IMR-90 (cell line): Measurements from ENCODE around the gene LRRC36. TPM values are rescaled to one million over a fixed set of nuclear protein-coding genes. Genes with fewer than 3 reads are reported as not detected.
A peak's percentile ranks its signal among the peaks of the same experiment; 100 is the strongest.

Source experiments
- ATAC-seq: fragments of 200-7000 bp; cut with Tn5 transposase; 2 replicates; pipeline ENCODE4 v1.9.1; 2020; ENCODE audit warnings: low read depth, mild to moderate bottlenecking, moderate library complexity
- BruUV-seq: library from RNA; stranded (reverse); fragments of 400-500 nt; replicated peaks from 2 replicates; lab custom pipeline; 2021; lab: Mats Ljungman, UMichigan
- CTCF ChIA-PET: fragments of 300-600 bp; formaldehyde crosslinking; extraction: SDS; loops from one replicate; lab custom pipeline; 2021; ENCODE audit warnings: antibody characterized with exemption; lab: Yijun Ruan, JAX
- POLR2A ChIA-PET: fragments of 300-600 bp; sonication (Branson Sonifier 250); formaldehyde crosslinking; loops from one replicate; lab custom pipeline; 2022; ENCODE audit warnings: antibody characterized with exemption; ENCODE audit not compliant: unreplicated experiment; lab: Charles Lee
- DNase-seq: peaks from one replicate; pipeline ENCODE4 v3.0.0; 2013
- H2AFZ ChIP-seq: replicated peaks from 2 replicates; pipeline ENCODE3; 2013; ENCODE audit warnings: low read length, mild to moderate bottlenecking; ENCODE audit not compliant: poor library complexity
- H2AK5ac ChIP-seq: 2 replicates; pipeline ENCODE4 v1.6.1; 2013; ENCODE audit warnings: low read depth, low read length, inconsistent platforms
- H2AK9ac ChIP-seq: replicated peaks from 2 replicates; pipeline ENCODE3; 2013; ENCODE audit warnings: mild to moderate bottlenecking, low read depth, low read length, moderate library complexity; ENCODE audit not compliant: poor library complexity
- H2BK120ac ChIP-seq: 2 replicates; pipeline ENCODE4 v1.6.1; 2013; ENCODE audit warnings: low read depth, low read length, inconsistent platforms
- H2BK15ac ChIP-seq: 3 replicates; pipeline ENCODE4 v1.6.1; 2013; ENCODE audit warnings: low read depth, low read length, inconsistent platforms
- H2BK20ac ChIP-seq: 2 replicates; pipeline ENCODE4 v1.6.1; 2013; ENCODE audit warnings: low read depth, mild to moderate bottlenecking, inconsistent platforms, low read length, moderate library complexity
- H2BK5ac ChIP-seq: 2 replicates; pipeline ENCODE4 v1.6.1; 2013; ENCODE audit warnings: mild to moderate bottlenecking, low read depth, low read length, inconsistent platforms; ENCODE audit not compliant: poor library complexity, severe bottlenecking
- H3K14ac ChIP-seq: replicated peaks from 2 replicates; pipeline ENCODE4 v1.6.1; 2013; ENCODE audit warnings: low read depth, low read length, inconsistent platforms
- H3K18ac ChIP-seq: 2 replicates; pipeline ENCODE4 v1.6.1; 2013; ENCODE audit warnings: low read depth, low read length, control low read depth
- H3K23ac ChIP-seq: 2 replicates; pipeline ENCODE4 v1.6.1; 2013; ENCODE audit warnings: low read depth, low read length, inconsistent platforms
- H3K27ac ChIP-seq: 2 replicates; pipeline ENCODE4 v1.5.1; 2013; ENCODE audit warnings: mild to moderate bottlenecking, control low read depth, low read length; ENCODE audit not compliant: insufficient read depth
- H3K27me3 ChIP-seq: 2 replicates; pipeline ENCODE4 v1.6.1; 2013; ENCODE audit warnings: low read length; ENCODE audit not compliant: control insufficient read depth, insufficient read depth
- H3K36me3 ChIP-seq: 2 replicates; pipeline ENCODE4 v1.6.1; 2013; ENCODE audit warnings: low read length, mixed read lengths; ENCODE audit not compliant: control insufficient read depth, insufficient read depth
- H3K4ac ChIP-seq: 2 replicates; pipeline ENCODE4 v1.6.1; 2013; ENCODE audit warnings: low read depth, low read length, inconsistent platforms
- H3K4me1 ChIP-seq: 2 replicates; pipeline ENCODE4 v1.6.1; 2013; ENCODE audit warnings: low read length, mixed read lengths; ENCODE audit not compliant: control insufficient read depth, insufficient read depth
- H3K4me2 ChIP-seq: 2 replicates; pipeline ENCODE4 v1.6.1; 2013; ENCODE audit warnings: low read depth, mild to moderate bottlenecking, control low read depth, low read length, moderate library complexity
- H3K4me3 ChIP-seq: 2 replicates; pipeline ENCODE4 v1.5.1; 2013; ENCODE audit warnings: low read depth, mild to moderate bottlenecking, control low read depth, low read length, moderate library complexity; ENCODE audit not compliant: insufficient read depth
- H3K56ac ChIP-seq: 2 replicates; pipeline ENCODE4 v1.6.1; 2013; ENCODE audit warnings: low read length, inconsistent platforms; ENCODE audit not compliant: insufficient read depth; ENCODE audit errors: extremely low read depth
- H3K79me1 ChIP-seq, 2 experiments: 2 replicates each; pipeline ENCODE4 v1.6.1; 2013; ENCODE audit warnings: low read length in 2 of 2, inconsistent platforms in 1 of 2, low read depth in 1 of 2
- H3K9ac ChIP-seq: 2 replicates; pipeline ENCODE4 v1.6.1; 2013; ENCODE audit warnings: low read depth, low read length, control low read depth
- H3K9me1 ChIP-seq: 2 replicates; pipeline ENCODE4 v1.6.1; 2013; ENCODE audit warnings: low read length, inconsistent platforms; ENCODE audit not compliant: insufficient read depth
- H3K9me3 ChIP-seq: 2 replicates; pipeline ENCODE4 v1.6.1; 2013; ENCODE audit warnings: low read length; ENCODE audit not compliant: control insufficient read depth, insufficient read depth
- H4K20me1 ChIP-seq: 2 replicates; pipeline ENCODE4 v1.6.1; 2013; ENCODE audit warnings: low read length, inconsistent platforms; ENCODE audit not compliant: insufficient read depth
- H4K5ac ChIP-seq: 2 replicates; pipeline ENCODE4 v1.6.1; 2013; ENCODE audit warnings: mild to moderate bottlenecking, low read depth, low read length, control low read depth
- H4K8ac ChIP-seq, 2 experiments: 2 replicates each; pipeline ENCODE4 v1.6.1; 2013; ENCODE audit warnings: low read depth in 2 of 2, low read length in 2 of 2, control low read depth in 1 of 2, inconsistent platforms in 1 of 2
- H4K91ac ChIP-seq: 2 replicates; pipeline ENCODE4 v1.6.1; 2013; ENCODE audit warnings: low read depth, low read length, inconsistent platforms; ENCODE audit not compliant: insufficient read depth
- CHD1 ChIP-seq: IDR thresholded peaks from 2 replicates; pipeline ENCODE4 v1.6.1; 2012; ENCODE audit warnings: low read depth, low read length, improper control_type of control experiment
- FOS ChIP-seq: fragments of 150-350 bp; IDR thresholded peaks from 2 replicates; pipeline ENCODE4 v1.6.1; 2016; ENCODE audit warnings: low read depth, low read length
- NFE2L2 ChIP-seq: fragments of 150-350 bp; IDR thresholded peaks from 2 replicates; pipeline ENCODE4 v1.6.1; 2016; ENCODE audit warnings: low read depth, mild to moderate bottlenecking, low read length
- RAD21 ChIP-seq: IDR thresholded peaks from 2 replicates; pipeline ENCODE4 v1.6.1; 2012; ENCODE audit warnings: low read length, improper control_type of control experiment
- RCOR1 ChIP-seq: IDR thresholded peaks from 2 replicates; pipeline ENCODE4 v1.6.1; 2012; ENCODE audit warnings: mild to moderate bottlenecking, low read length, improper control_type of control experiment; ENCODE audit not compliant: insufficient replicate concordance
- RFX5 ChIP-seq: IDR thresholded peaks from 2 replicates; pipeline ENCODE4 v1.8.0; 2012; ENCODE audit warnings: low read depth, mild to moderate bottlenecking, low read length, moderate library complexity
- SMC3 ChIP-seq: fragments of 150-350 bp; IDR thresholded peaks from 2 replicates; pipeline ENCODE4 v1.6.1; 2016; ENCODE audit warnings: low read depth, mild to moderate bottlenecking, antibody characterized with exemption, low read length, moderate library complexity
- WGBS, 2 experiments: methylation state at CpG; one replicate each; pipeline versions ENCODE4 v1.1.5 to v1.1.7; 2013; ENCODE audit warnings: missing lambda C conversion rate in 2 of 2; ENCODE audit not compliant: insufficient read length in 1 of 2; ENCODE audit errors: extremely low coverage in 2 of 2; 5-methylcytosine and 5-hydroxymethylcytosine counted together
- dilution Hi-C: fragments of 300-500 bp; cut with HindIII; formaldehyde crosslinking; loops from one replicate; pipeline ENCODE4 v1.14.3; 2018; ENCODE audit warnings: low sequenced_read_pairs; ENCODE audit not compliant: unreplicated experiment
- in situ Hi-C: fragments of 300-500 bp; cut with MboI; formaldehyde crosslinking; loops from 3 replicates; pipeline ENCODE4 v1.14.3; 2019; ENCODE audit warnings: low sequenced_read_pairs, inconsistent platforms, mixed read lengths
- intact Hi-C: fragments of 100-400 bp; cut with micrococcal nuclease; formaldehyde crosslinking; loops from 2 replicates; pipeline ENCODE4 v1.10.0; 2022
- polyA plus RNA-seq, 3 experiments: library from polyadenylated mRNA; depleted of rRNA; stranded (reverse); fragments of >200 nt; gene quantifications; 2 replicates each; pipeline ENCODE4 v1.2.3, GENCODE V29; 2012; ENCODE audit warnings: low replicate concordance in 1 of 3
- total RNA-seq: library from RNA; depleted of rRNA; stranded (reverse); fragments of >200 nt; gene quantifications from 2 replicates; pipeline ENCODE4 v1.2.3, GENCODE V29; 2012
- TF ChIP-seq, protein P1 (sequence below): fragments of 150-350 bp; IDR thresholded peaks from 2 replicates; pipeline ENCODE4 v1.6.1; 2017; ENCODE audit warnings: mild to moderate bottlenecking, antibody characterized with exemption, low read length, low read depth
- TF ChIP-seq, protein P2 (sequence below): fragments of 150-350 bp; IDR thresholded peaks from 2 replicates; pipeline ENCODE4 v1.6.1; 2016; ENCODE audit warnings: low read depth, mild to moderate bottlenecking, low read length, moderate library complexity, borderline replicate concordance
- TF ChIP-seq, protein P3 (sequence below): conservative IDR thresholded peaks from 2 replicates; pipeline ENCODE4 v1.5.1; 2012; ENCODE audit warnings: mild to moderate bottlenecking, low read depth, low read length, improper control_type of control experiment

The LRRC36 gene
- total and polyA plus RNA-seq, 2 of the 4 experiments (the other 2 are of a cell fraction): 0.18 to 0.29 TPM

DNA sequence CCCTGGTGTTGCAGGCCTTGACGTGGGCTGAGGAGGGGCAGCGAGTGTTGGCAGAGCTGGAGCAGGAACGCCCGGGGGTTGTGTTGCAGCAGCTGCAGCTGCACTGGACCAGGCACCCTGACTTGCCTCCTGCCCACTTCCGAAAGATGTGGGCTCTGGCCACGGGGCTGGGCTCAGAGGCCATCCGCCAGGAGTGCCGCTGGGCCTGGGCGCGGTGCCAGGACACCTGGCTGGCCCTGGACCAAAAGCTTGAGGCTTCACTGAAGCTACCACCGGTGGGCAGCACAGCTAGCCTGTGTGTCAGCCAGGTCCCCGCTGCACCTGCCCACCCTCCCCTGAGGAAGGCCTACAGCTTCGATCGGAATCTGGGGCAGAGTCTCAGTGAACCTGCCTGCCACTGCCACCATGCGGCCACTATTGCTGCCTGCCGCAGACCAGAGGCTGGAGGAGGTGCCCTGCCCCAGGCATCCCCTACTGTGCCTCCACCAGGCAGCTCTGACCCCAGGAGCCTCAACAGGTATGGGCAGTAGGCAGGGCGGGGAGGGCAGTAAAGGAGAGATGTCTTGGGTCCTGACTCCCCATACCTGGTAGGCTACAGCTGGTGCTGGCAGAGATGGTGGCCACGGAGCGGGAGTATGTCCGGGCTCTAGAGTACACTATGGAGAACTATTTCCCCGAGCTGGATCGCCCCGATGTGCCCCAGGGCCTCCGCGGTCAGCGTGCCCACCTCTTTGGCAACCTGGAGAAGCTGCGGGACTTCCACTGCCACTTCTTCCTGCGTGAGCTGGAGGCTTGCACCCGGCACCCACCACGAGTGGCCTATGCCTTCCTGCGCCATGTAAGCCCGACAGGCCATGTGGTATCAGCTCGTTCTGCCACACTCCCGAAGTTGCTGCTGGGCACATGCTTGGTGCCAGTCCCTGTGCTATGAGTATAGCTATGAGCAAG, 41.6 kb upstream of the LRRC36 start:
- 0 out of 2 replicates have a peak overlapping the region, but pooled peaks have one; percentile 44 for H2AK5ac ChIP-seq
- H3K36me3 ChIP-seq: no peaks in the 10 kb centered on the region
- H3K18ac ChIP-seq: no peak overlapping the region
- no peak overlapping the region for H3K27ac ChIP-seq
- dilution Hi-C loops: no loop called here
- no peak overlapping the region for H4K91ac ChIP-seq
- H3K56ac ChIP-seq: no peak overlapping the region
- no peak overlapping the region for H4K8ac ChIP-seq
- TF ChIP-seq NFE2L2 (no peak), CHD1 (no peak), SMC3 (peak; percentile 30), RFX5 (no peak), FOS (no peak), RCOR1 (no peak), RAD21 (peak; percentile 41; the same call in 1 of the 2 replicates)
- TF ChIP-seq, protein P1, sequence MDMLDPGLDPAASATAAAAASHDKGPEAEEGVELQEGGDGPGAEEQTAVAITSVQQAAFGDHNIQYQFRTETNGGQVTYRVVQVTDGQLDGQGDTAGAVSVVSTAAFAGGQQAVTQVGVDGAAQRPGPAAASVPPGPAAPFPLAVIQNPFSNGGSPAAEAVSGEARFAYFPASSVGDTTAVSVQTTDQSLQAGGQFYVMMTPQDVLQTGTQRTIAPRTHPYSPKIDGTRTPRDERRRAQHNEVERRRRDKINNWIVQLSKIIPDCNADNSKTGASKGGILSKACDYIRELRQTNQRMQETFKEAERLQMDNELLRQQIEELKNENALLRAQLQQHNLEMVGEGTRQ: no peak
- TF ChIP-seq, protein P2, sequence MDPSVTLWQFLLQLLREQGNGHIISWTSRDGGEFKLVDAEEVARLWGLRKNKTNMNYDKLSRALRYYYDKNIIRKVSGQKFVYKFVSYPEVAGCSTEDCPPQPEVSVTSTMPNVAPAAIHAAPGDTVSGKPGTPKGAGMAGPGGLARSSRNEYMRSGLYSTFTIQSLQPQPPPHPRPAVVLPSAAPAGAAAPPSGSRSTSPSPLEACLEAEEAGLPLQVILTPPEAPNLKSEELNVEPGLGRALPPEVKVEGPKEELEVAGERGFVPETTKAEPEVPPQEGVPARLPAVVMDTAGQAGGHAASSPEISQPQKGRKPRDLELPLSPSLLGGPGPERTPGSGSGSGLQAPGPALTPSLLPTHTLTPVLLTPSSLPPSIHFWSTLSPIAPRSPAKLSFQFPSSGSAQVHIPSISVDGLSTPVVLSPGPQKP: no peak
- TF ChIP-seq, protein P3, sequence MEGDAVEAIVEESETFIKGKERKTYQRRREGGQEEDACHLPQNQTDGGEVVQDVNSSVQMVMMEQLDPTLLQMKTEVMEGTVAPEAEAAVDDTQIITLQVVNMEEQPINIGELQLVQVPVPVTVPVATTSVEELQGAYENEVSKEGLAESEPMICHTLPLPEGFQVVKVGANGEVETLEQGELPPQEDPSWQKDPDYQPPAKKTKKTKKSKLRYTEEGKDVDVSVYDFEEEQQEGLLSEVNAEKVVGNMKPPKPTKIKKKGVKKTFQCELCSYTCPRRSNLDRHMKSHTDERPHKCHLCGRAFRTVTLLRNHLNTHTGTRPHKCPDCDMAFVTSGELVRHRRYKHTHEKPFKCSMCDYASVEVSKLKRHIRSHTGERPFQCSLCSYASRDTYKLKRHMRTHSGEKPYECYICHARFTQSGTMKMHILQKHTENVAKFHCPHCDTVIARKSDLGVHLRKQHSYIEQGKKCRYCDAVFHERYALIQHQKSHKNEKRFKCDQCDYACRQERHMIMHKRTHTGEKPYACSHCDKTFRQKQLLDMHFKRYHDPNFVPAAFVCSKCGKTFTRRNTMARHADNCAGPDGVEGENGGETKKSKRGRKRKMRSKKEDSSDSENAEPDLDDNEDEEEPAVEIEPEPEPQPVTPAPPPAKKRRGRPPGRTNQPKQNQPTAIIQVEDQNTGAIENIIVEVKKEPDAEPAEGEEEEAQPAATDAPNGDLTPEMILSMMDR: peak; percentile 45
- no peak overlapping the region; the same call in 1 of the 2 replicates for H3K4ac ChIP-seq
- H2BK5ac ChIP-seq: no peak overlapping the region
- H3K9ac ChIP-seq: no peak overlapping the region
- H3K79me1 ChIP-seq: peaks cover 0 to 3% of the 10 kb centered on the region in 2 experiments; a peak in 2 of 4 replicates
- H3K14ac ChIP-seq: no peak overlapping the region
- no peaks in the 10 kb centered on the region for H3K9me3 ChIP-seq
- ATAC-seq (peak; percentile 86), DNase-seq (peak; percentile 12)
- H2BK15ac ChIP-seq: no peak overlapping the region
- H3K4me2 ChIP-seq: no peak overlapping the region
- no peak overlapping the region for H2BK120ac ChIP-seq
- intact Hi-C loops: no loop called here
- WGBS, 2 experiments: 87% methylated on average over 9 of the region's 34 CpGs; no CpG with 5 or more reads in 1 of the 2 experiments
- no peaks in the 10 kb centered on the region for H3K27me3 ChIP-seq
- H3K4me3 ChIP-seq: no peak overlapping the region
- H3K9me1 ChIP-seq: 0 out of 2 replicates have a peak, but pooled peaks cover 4% of the 10 kb centered on the region
- in situ Hi-C loops: no loop called here
- ChIA-PET CTCF (interaction anchor here (1.4 kb wide), 1 partner anchor 24 kb away, joined by 5 read pairs; no protein-coding TSS in a partner anchor), POLR2A (no interaction called here)
- no peak overlapping the region for H3K23ac ChIP-seq
- H2AFZ ChIP-seq: peak overlapping the region; percentile 35
- H2AK9ac ChIP-seq: peak overlapping the region; percentile 73
- H2BK20ac ChIP-seq: no peak overlapping the region
- BruUV-seq: no TSS peak
- no peaks in the 10 kb centered on the region for H4K20me1 ChIP-seq
- H4K5ac ChIP-seq: no peak overlapping the region
- H3K4me1 ChIP-seq: peaks cover 2% of the 10 kb centered on the region; the same call in 1 of the 2 replicates
